HFFc6 (cell line): ENCODE data around the gene CLIC3. TPM values are rescaled to one million over a fixed set of nuclear protein-coding genes. Genes with fewer than 3 reads are reported as not detected.

ENCODE experiments used
- DNase-seq: peaks from one replicate; pipeline ENCODE4 v3.0.0-alpha.2; 2018
- H3K27ac Mint-ChIP-seq: 2 replicates; pipeline ENCODE4 v1.8.0; 2020; ENCODE audit warnings: mild to moderate bottlenecking, mixed read lengths
- H3K27me3 Mint-ChIP-seq: 2 replicates; pipeline ENCODE4 v1.8.0; 2021; ENCODE audit warnings: mild to moderate bottlenecking, moderate library complexity, mixed read lengths; ENCODE audit not compliant: insufficient read depth
- H3K36me3 Mint-ChIP-seq: 2 replicates; pipeline ENCODE4 v1.8.0; 2021; ENCODE audit warnings: low read depth, mixed read lengths
- H3K4me1 Mint-ChIP-seq: 2 replicates; pipeline ENCODE4 v1.8.0; 2020; ENCODE audit warnings: low read depth, mixed read lengths
- H3K4me3 Mint-ChIP-seq: 2 replicates; pipeline ENCODE4 v1.8.0; 2020; ENCODE audit warnings: mild to moderate bottlenecking, moderate library complexity, mixed read lengths
- H3K9me3 Mint-ChIP-seq: 2 replicates; pipeline ENCODE4 v1.8.0; 2020; ENCODE audit warnings: mild to moderate bottlenecking, mixed read lengths
- total RNA-seq, 6 experiments: library from RNA; stranded (reverse); fragmentation: NEBNext Ultra II Directional; extraction: Animal tissue kit (Norgen Biotek cat#: 25700); gene quantifications; 2 replicates in 1 of 6; 3 replicates in 5 of 6; pipeline ENCODE4 v1.2.3, GENCODE V29; 2021
- TF ChIP-seq, protein P1 (sequence below): fragments of 200-600 bp; sonication (generic); IDR thresholded peaks from 2 replicates; pipeline ENCODE4 v1.5.0; 2021; ENCODE audit warnings: antibody characterized with exemption, mild to moderate bottlenecking

CLIC3 gene
- total RNA-seq, 6 experiments from 2014 or later: 2.7 to 14.6 (median 4.0) TPM

DNA sequence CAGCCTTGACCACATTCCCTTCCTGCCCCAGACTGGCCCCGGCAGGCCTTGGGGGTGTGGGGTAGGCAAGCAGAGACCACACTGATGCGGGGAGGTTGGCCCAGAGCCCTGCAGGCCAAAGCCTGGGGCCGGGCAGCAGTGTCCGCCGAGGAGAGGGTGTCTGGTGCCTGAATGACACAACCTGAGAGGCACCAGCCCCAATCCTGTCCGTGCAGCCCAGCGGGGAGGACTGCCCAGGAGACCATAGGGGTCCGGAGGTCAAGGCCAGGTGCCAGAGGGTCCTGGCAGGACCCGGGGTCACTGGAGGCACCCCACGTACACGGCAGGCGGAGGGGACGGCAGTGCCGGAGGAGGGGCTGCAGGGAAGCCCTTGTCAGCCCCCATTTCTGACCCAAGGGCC is 24.6 kb downstream of the CLIC3 start:
- no peak overlapping the region for H3K4me3 Mint-ChIP-seq
- H3K36me3 Mint-ChIP-seq: no peaks in the 10 kb centered on the region
- H3K27ac Mint-ChIP-seq: no peak overlapping the region
- H3K9me3 Mint-ChIP-seq: no peaks in the 10 kb centered on the region
- H3K4me1 Mint-ChIP-seq: no peaks in the 10 kb centered on the region
- H3K27me3 Mint-ChIP-seq: peaks cover 7% of the 10 kb centered on the region
- no peak for DNase-seq
- TF ChIP-seq, protein P1, sequence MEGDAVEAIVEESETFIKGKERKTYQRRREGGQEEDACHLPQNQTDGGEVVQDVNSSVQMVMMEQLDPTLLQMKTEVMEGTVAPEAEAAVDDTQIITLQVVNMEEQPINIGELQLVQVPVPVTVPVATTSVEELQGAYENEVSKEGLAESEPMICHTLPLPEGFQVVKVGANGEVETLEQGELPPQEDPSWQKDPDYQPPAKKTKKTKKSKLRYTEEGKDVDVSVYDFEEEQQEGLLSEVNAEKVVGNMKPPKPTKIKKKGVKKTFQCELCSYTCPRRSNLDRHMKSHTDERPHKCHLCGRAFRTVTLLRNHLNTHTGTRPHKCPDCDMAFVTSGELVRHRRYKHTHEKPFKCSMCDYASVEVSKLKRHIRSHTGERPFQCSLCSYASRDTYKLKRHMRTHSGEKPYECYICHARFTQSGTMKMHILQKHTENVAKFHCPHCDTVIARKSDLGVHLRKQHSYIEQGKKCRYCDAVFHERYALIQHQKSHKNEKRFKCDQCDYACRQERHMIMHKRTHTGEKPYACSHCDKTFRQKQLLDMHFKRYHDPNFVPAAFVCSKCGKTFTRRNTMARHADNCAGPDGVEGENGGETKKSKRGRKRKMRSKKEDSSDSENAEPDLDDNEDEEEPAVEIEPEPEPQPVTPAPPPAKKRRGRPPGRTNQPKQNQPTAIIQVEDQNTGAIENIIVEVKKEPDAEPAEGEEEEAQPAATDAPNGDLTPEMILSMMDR: no peak

DNA sequence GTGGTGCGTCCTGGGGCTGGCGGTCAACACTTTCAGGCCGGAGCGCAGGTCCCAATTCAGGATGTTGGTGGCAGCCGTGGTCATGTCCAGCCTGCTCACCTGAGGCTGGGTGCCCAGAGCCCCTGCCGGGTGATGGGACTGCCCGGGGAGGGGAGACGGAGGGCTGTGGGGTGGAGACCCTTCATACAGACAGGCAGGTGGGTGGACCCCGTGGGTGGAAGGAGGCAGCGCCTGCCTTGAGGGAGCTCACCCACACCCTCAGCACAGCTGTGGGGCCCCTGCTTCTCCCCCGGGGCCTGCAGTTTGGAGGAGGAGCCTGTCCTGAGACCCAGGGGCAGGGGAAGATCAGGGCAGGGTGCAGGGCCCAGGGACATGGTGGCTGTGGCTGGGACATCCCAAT is 26.0 kb downstream of the CLIC3 start:
- peaks cover 3% of the 10 kb centered on the region for H3K27me3 Mint-ChIP-seq
- no peak for DNase-seq
- no peak overlapping the region for H3K4me3 Mint-ChIP-seq
- TF ChIP-seq, protein P1: no peak
- H3K36me3 Mint-ChIP-seq: no peaks in the 10 kb centered on the region
- H3K9me3 Mint-ChIP-seq: no peaks in the 10 kb centered on the region
- no peak overlapping the region for H3K27ac Mint-ChIP-seq
- peaks cover 10% of the 10 kb centered on the region for H3K4me1 Mint-ChIP-seq

DNA sequence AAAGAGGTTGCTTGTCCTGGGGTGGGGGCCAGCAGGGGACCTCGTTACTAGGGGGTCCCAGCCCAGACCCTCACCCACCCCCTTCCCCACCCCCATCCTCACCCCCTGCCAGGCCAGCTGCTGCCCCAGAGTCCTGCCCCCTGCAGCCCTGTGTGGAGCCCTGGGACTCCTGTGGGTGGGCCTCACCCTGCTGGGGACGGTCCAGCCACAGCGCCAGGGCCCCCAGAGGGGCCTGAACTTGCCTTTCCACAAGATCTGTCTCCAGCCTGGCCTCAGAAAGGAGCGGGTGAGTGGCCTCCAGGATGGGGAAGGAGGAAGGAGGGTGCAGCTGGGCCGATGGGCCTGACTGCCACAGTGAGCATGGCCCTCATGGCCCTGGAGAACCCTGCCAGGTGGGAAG is 26.6 kb downstream of the CLIC3 start:
- TF ChIP-seq, protein P1: no peak
- no peaks in the 10 kb centered on the region for H3K36me3 Mint-ChIP-seq
- peaks cover 3% of the 10 kb centered on the region for H3K27me3 Mint-ChIP-seq
- H3K4me3 Mint-ChIP-seq: no peak overlapping the region
- no peak overlapping the region for H3K27ac Mint-ChIP-seq
- H3K9me3 Mint-ChIP-seq: no peaks in the 10 kb centered on the region
- no peak for DNase-seq
- peaks cover 10% of the 10 kb centered on the region for H3K4me1 Mint-ChIP-seq

DNA sequence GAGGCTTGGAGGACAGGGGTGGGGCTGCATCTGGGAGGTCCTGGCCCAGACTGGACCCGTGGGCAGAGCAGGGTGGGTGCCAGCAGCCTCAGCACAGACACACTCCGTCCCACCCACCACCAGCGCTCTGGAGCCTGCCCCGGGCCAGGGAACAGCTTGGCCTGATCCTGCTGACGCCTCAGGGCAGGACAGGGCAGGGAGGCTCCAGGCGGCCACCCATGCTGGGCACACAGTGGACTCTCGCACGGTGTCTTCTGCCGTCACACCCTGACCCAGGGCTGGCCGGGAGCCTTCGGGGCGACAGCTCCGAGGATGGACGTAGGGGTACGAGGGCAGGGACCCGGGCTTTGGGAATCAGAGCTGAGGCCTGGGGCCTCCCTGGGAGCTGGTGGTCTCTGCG is 27.2 kb downstream of the CLIC3 start:
- Mint-ChIP-seq H3K9me3 (no peaks in the 10 kb centered on the region), H3K27me3 (peaks cover 3% of the 10 kb centered on the region), H3K4me1 (peaks cover 10% of the 10 kb centered on the region), H3K36me3 (no peaks in the 10 kb centered on the region), H3K4me3 (no peak overlapping the region), H3K27ac (no peak overlapping the region)
- TF ChIP-seq, protein P1: no peak
- no peak for DNase-seq

DNA sequence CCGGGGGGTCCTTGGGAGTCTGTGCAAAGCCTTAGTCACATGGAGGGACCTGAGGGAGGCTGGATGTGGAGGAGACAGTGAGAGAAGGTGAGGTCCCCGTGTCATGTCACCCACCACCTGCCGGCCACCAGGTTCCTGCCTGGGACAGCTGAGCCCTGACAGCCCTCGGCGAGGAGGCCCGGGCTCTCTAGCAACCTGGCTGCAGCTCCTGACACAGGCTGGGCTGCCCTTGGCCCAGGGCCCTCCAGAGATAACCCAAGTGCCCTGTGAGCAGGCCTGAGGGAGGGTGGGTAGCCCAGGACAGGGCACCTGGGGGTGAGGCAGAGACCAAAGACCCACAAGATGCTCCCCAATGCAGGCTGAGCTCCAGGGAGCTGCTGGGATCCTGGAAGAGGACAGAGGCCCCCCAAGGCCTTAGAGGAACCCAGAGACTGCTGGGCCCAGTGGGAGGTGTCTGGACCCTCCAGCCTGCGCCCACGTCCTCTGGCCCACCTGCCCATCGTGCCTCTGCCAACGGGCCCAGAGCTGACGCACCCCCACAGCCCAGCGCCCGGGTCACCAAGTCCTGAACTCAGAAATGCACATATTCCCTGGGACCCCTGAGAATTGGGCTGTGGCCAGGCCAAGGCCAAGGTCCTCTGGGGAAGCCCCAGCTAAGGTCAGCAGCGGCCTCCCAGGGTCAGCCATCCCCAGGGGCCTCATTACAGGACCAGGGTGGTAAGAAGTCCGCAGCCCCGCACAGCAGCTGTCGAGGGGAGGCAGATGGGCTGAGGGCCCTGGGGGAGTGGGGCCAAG is 27.8 kb downstream of the CLIC3 start:
- no peak for DNase-seq
- no peaks in the 10 kb centered on the region for H3K9me3 Mint-ChIP-seq

More for the DNA sequence above, 27.8 kb downstream of the CLIC3 start:
- Mint-ChIP-seq H3K36me3 (no peaks in the 10 kb centered on the region), H3K4me3 (no peak overlapping the region), H3K4me1 (peaks cover 10% of the 10 kb centered on the region), H3K27ac (no peak overlapping the region), H3K27me3 (peaks cover 3% of the 10 kb centered on the region)
- TF ChIP-seq, protein P1: no peak
